ENCODE results near the gene MARK2.

- TF ChIP-seq ESRRA (IDR thresholded peaks at IDR 0.05; ENCODE audit: low read length) = no peak
- no peak for TF ChIP-seq CREB1 (IDR thresholded peaks at IDR 0.05; ENCODE audit: low read depth)
- TF ChIP-seq RAD21 (IDR thresholded peaks at IDR 0.05; ENCODE audit: insufficient read depth, low read depth, low read length) = no peak
- TF ChIP-seq, protein P1, sequence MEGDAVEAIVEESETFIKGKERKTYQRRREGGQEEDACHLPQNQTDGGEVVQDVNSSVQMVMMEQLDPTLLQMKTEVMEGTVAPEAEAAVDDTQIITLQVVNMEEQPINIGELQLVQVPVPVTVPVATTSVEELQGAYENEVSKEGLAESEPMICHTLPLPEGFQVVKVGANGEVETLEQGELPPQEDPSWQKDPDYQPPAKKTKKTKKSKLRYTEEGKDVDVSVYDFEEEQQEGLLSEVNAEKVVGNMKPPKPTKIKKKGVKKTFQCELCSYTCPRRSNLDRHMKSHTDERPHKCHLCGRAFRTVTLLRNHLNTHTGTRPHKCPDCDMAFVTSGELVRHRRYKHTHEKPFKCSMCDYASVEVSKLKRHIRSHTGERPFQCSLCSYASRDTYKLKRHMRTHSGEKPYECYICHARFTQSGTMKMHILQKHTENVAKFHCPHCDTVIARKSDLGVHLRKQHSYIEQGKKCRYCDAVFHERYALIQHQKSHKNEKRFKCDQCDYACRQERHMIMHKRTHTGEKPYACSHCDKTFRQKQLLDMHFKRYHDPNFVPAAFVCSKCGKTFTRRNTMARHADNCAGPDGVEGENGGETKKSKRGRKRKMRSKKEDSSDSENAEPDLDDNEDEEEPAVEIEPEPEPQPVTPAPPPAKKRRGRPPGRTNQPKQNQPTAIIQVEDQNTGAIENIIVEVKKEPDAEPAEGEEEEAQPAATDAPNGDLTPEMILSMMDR (IDR thresholded peaks at IDR 0.05 in 2 of 3, conservative IDR thresholded peaks at IDR 0.05 in 1 of 3; ENCODE audit: control insufficient read depth in 2 of 3, extremely low read depth in 1 of 3, insufficient read depth in 1 of 3, low read depth in 3 of 3, low read length in 3 of 3) = no peak
- no peak for TF ChIP-seq DPF2 (IDR thresholded peaks at IDR 0.05)
- TF ChIP-seq POLR2A (IDR thresholded peaks at IDR 0.05; ENCODE audit: low read depth, low read length) = no peak
- TF ChIP-seq EZH2 (IDR thresholded peaks at IDR 0.05; ENCODE audit: borderline replicate concordance, control insufficient read depth, low read depth, low read length) = no peak
- no peak for TF ChIP-seq TARDBP (IDR thresholded peaks at IDR 0.05; ENCODE audit: borderline replicate concordance)
- TF ChIP-seq NR2C1 (IDR thresholded peaks at IDR 0.05) = no peak
- TF ChIP-seq FOS (IDR thresholded peaks at IDR 0.05; ENCODE audit: borderline replicate concordance, extremely low read depth, insufficient read length) = no peak
- TF ChIP-seq CHD2 (IDR thresholded peaks at IDR 0.05; ENCODE audit: borderline replicate concordance, low read depth, low read length) = no peak
- TF ChIP-seq, protein P2, sequence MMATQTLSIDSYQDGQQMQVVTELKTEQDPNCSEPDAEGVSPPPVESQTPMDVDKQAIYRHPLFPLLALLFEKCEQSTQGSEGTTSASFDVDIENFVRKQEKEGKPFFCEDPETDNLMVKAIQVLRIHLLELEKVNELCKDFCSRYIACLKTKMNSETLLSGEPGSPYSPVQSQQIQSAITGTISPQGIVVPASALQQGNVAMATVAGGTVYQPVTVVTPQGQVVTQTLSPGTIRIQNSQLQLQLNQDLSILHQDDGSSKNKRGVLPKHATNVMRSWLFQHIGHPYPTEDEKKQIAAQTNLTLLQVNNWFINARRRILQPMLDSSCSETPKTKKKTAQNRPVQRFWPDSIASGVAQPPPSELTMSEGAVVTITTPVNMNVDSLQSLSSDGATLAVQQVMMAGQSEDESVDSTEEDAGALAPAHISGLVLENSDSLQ (IDR thresholded peaks at IDR 0.05) = no peak
- TF ChIP-seq SREBF2 (IDR thresholded peaks at IDR 0.05; ENCODE audit: low read length) = no peak
Measured at GRCh38 chr11:63904743-63905142, 65.8 kb downstream of the MARK2 start.

Data from GM12878 (cell line).